ENCODE measurements around the gene KDELR1.

GRCh38 chr19:48342414-48342738 is 49.0 kb downstream of the KDELR1 start:
- no peak for TF ChIP-seq CTCF (IDR thresholded peaks at IDR 0.05)
- TF ChIP-seq REST (IDR thresholded peaks at IDR 0.05; ENCODE audit: insufficient read depth in 1 of 2, low read depth in 2 of 2, low read length in 1 of 2): no peak
- TF ChIP-seq POLR2AphosphoS5 (IDR thresholded peaks at IDR 0.05; ENCODE audit: low read depth, low read length): no peak

Measured in Panc1 (cell line).